ENCODE measurements around the gene GIPR.

Gene GIPR

GRCh38 chr19:45667620-45668341 lies at the start of gene GIPR:
TSS of gene GIPR (plus strand) at chr19:45668221. CDS start at chr19:45669521, 1,300 bp downstream.
- TF ChIP-seq GATA3 (IDR thresholded peaks at IDR 0.05; ENCODE audit: low read depth, low read length), result no peak
- no peak for TF ChIP-seq GATA2 (IDR thresholded peaks at IDR 0.05; ENCODE audit: low read depth, low read length)

DNA sequence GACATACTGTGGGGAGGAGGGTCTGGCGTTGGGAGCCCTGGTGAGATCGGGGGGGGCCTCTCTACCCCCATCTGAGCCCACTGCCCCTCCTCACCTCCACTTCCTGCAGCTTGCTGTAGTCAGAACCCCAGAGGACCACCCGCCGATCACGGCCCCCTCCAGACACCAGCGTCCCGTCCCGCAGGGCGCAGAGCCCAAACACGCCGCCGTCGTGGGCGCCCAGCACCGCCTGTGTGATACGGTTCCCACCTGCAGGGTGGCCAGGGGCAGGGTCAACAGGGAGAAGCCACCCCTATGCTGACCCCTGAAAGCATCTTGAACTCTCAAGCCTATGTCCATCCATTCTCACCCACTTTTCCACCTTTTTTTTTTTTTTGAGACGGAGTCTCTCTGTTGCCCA lies 46.6 kb upstream of the GIPR start:
- TF ChIP-seq GATA3 (IDR thresholded peaks at IDR 0.05; ENCODE audit: low read depth, low read length) (no peak), GATA2 (IDR thresholded peaks at IDR 0.05; ENCODE audit: low read depth, low read length) (no peak)

- TF ChIP-seq GATA2 (IDR thresholded peaks at IDR 0.05; ENCODE audit: low read depth, low read length), result no peak
- TF ChIP-seq GATA3 (IDR thresholded peaks at IDR 0.05; ENCODE audit: low read depth, low read length), result no peak
Observed at GRCh38 chr19:45621976-45622503, 46.0 kb upstream of the GIPR start.

DNA sequence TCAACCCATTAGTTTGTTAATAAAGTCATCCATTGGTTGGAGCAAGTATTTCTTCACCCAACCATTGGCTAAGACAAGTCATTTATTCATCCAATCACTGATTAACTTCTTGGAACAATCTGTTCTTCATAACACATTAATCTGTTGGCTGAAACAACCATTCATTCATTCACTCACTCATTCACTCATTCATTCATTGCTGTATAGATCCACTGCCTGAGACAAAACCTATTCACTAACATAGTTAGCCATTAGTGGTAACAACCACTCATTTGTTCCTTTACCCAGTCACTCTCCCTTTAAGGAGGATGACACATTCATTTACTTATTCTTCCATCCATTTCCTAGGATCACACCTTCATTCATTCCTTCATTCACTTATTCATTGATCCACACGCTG lies 44.0 kb upstream of the GIPR start:
- TF ChIP-seq GATA3 (IDR thresholded peaks at IDR 0.05; ENCODE audit: low read depth, low read length) (no peak), GATA2 (IDR thresholded peaks at IDR 0.05; ENCODE audit: low read depth, low read length) (no peak)

DNA sequence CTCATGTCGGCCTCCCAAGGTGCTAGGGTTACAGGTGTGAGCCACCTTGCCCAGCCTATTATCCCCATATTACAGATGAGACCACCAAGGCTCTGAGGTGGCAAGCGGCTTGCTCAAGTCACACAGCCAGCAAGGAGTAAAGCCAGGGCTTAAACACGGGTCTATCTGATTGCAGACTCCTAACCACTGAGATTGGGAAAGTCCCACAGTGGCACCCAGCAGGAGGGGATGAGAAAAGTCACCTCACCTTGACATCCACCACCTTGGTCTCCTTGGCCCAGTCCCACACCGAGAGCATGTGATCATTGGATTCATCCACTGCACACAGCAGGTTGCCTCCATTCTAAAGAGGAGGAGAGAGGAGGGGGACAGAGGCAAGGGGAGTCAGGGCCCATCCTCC lies 38.3 kb upstream of the GIPR start:
- TF ChIP-seq GATA2 (IDR thresholded peaks at IDR 0.05; ENCODE audit: low read depth, low read length) (no peak), GATA3 (IDR thresholded peaks at IDR 0.05; ENCODE audit: low read depth, low read length) (no peak)

GRCh38 chr19:45630463-45630862 lies 37.6 kb upstream of the GIPR start:
- no peak for TF ChIP-seq GATA3 (IDR thresholded peaks at IDR 0.05; ENCODE audit: low read depth, low read length)

GRCh38 chr19:45632468-45633196 lies 35.4 kb upstream of the GIPR start:
- no peak for TF ChIP-seq GATA3 (IDR thresholded peaks at IDR 0.05; ENCODE audit: low read depth, low read length)
- TF ChIP-seq GATA2 (IDR thresholded peaks at IDR 0.05; ENCODE audit: low read depth, low read length), result no peak

- TF ChIP-seq GATA2 (IDR thresholded peaks at IDR 0.05; ENCODE audit: low read depth, low read length) (no peak), GATA3 (IDR thresholded peaks at IDR 0.05; ENCODE audit: low read depth, low read length) (no peak)
Observed at GRCh38 chr19:45636275-45636674, 31.7 kb upstream of the GIPR start.

GRCh38 chr19:45636902-45637301 lies 31.1 kb upstream of the GIPR start:
- TF ChIP-seq GATA2 (IDR thresholded peaks at IDR 0.05; ENCODE audit: low read depth, low read length) (peak; percentile 48), GATA3 (IDR thresholded peaks at IDR 0.05; ENCODE audit: low read depth, low read length) (no peak)

- no peak for TF ChIP-seq GATA2 (IDR thresholded peaks at IDR 0.05; ENCODE audit: low read depth, low read length)
- no peak for TF ChIP-seq GATA3 (IDR thresholded peaks at IDR 0.05; ENCODE audit: low read depth, low read length)
Observed at GRCh38 chr19:45637890-45638667, 29.9 kb upstream of the GIPR start.

DNA sequence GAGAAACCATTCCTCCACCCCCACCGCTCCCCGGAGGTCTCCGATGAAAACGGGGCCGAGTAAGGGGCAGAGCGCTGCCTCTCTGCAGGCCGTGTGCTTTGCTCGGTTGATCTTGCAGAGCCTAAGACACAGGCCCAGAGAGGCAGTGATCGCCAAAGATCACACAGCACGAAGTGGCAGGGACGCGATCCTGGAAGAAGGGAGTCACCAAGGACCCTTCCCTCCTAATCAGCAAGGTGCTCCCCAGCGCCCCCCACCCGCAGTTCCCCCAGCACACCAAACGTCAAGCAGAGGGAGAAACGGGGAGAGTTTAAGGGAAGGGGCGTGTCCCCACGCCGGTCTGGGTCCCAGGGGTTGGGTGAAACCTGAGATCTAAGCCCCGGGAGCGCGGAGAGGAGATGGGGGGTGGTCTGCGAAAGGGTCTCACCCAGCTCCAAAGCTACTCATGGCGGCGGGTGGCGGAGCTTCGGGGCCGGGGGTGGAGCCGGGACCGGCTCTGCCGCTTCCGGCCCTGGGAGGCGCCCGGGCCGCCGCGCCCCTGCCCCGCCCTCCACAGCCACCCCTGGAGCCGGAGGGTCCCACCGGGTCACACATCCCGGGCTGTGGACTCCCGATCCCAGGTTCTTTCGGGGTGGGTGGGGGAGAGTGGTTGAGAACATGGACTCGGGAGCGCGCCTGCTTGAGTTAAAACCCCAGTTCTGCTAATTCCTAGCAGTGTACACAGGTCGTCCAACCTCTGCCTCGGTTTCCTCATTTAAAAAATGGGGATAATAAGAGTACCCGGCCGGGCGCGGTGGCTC lies 28.9 kb upstream of the GIPR start, which contains the start of gene EML2:
TSS of gene EML2 (minus strand) at position 468 of the 800 bp plus-strand sequence. CDS start at position 447, 21 bp downstream.
- TF ChIP-seq GATA3 (IDR thresholded peaks at IDR 0.05; ENCODE audit: low read depth, low read length) (no peak), GATA2 (IDR thresholded peaks at IDR 0.05; ENCODE audit: low read depth, low read length) (no peak)

GRCh38 chr19:45640849-45641273 lies 27.2 kb upstream of the GIPR start:
- TF ChIP-seq GATA2 (IDR thresholded peaks at IDR 0.05; ENCODE audit: low read depth, low read length) (no peak), GATA3 (IDR thresholded peaks at IDR 0.05; ENCODE audit: low read depth, low read length) (no peak)
